Activated CD4-positive, alpha-beta T cell treated with anti-CD3 and anti-CD28 coated beads, Interleukin-10, Interleukin-2, amounts not matched to agents 100 ng/mL and 50 ng/mL, durations not matched to agents 16 hours and 8 hours (primary cell): ENCODE results near the gene FAM3B.

Experiments used
- DNase-seq: peaks from one replicate; pipeline ENCODE4 v3.0.0-alpha.2; 2020

Gene FAM3B

DNA sequence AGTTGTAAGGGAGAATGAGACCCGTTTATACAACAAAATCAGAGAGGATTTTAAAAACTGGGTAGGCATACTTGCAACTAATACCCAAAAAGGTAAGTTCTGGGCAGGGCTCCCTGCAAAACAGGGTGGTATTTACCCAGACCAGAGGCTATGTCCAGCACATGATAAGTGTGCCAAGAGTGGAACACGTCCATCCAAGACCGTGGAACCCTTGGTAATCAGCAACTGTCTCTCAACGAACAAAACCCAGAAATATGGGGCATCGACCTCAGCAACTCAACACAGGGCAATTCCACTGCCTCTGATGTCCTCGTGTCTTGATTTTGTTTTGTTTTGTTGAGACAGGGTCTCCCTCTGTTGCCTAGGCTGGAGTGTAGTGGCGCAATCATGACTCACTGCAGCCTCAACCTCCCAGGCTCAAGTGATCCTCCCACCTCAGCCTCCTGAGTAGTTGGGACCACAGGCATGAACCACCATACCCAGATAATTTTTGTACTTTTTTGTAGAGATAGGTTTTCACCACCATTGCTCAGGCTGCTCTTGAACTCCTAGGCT, 82.7 kb downstream of the FAM3B start:
- no peak for DNase-seq

DNA sequence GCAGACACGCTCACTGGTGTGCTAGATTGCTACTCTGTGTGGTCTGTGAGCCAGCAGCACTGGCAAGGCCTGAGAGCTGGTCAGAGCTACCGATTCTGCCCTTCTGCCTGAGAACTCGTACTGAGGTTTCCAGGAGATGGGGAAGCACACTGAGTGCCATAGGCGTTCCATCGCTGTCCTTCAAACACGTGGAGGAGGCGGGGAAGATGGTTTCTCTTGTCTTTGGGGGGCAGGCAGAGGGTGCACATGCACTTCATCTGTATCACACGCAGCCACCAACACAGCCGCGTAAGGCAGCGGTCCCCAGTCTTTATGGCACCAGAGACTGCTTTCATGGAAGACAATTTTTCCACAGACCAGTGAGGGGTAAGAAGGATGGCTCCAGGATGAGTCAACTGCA, 85.6 kb downstream of the FAM3B start:
- DNase-seq = no peak

DNA sequence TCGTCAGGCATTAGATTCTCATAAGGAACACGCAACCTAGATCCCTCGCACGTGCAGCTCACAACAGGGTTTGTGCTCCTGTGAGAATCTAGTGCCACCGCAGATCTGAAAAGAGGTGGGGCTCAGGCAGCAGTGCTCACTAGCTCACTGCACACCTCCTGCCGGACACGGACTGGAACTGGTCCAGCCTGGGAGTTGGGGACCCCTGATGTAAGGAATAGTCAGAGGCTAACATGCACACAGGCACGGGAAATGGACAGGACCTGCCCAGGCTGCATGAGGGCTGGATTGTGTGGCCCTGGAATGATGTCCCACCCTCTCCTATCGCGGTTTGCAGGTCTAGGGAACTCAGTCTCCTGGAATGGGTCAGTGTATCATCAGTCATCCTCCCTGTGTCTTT, 86.2 kb downstream of the FAM3B start:
- DNase-seq = no peak

DNA sequence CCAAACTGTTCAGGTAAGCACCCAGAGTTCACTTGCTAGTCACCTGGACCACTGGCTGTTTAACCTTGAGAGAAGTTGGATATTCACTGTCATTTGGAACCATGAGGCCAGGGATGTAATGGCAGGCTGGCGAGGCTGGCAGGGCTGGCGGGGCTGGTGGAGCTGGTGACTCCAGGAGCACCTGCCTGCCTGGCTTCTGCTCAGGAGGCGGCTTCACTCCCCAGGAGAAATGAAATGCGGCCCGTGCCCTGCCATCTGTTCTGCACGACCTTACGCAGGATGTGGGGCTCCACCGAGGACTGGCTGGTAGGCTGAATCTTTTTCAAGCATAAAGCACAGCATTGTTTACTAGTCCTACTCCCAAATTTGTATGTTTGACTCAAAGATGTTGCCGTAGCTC, 86.7 kb downstream of the FAM3B start:
- no peak for DNase-seq

DNA sequence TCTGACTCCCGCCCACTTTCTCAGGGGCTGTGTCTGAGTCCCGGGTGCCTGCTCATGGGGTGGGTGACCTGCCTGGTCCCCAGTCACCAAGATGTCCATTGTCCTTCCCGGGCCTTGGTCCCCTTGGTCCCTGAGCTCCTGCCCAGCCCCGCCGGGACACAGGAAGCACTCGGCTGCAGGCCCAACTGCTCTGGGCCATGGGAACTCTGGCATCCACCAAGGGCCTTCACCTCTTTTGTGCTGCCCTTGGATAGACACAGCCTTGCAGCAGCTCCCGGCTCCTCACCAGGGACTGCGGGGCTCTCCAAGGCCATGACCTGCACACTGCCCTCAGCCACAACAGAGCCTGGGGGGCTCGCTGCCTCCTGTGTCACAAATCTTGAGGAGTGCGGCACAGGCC, 87.4 kb downstream of the FAM3B start:
- no peak for DNase-seq

DNA sequence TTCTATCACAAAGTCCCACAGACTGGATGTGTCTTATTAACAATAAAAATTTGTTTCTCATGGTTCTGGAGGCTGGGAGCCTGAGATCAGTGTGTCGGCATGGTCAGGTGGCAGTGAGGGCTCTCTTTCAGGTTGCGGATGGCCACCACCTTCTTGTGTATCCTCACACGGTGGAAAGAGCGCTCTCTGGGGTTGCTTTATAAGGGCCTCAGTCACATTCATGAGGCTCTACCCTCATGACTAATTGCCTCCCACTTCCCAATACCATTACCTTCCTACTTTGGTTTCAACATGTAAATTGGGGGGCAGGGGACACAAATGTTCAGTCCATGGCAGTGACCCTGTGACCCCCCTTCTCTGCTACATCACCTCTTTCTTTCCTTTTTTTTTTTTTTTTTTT, 88.7 kb downstream of the FAM3B start:
- no peak for DNase-seq

DNA sequence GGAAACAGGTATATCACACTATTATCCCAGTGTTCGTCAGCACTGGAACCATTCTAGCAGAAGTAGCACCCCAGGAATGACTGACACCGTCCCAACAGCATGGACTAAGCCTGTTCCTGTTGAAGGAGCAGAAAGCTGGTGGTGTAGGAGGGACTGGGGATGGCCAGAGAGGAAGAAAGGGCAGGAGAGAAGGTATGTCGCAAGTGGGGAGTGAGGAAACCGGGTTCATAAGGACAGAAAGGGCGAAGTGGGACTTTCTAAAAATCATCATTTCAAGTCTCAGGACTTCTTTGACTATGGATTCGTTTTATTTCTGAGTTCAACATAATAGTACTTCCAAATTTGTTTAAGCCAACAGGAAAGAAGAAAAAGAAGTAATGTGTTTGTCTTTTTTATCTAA, 89.7 kb downstream of the FAM3B start:
- DNase-seq = no peak
